WTC11 (cell line): ENCODE data around the gene SLC27A5. TPM values are rescaled to one million over a fixed set of nuclear protein-coding genes. Genes with fewer than 3 reads are reported as not detected.
"Not testable (repeated sequence)": the region's sequence is repeated elsewhere in the genome, so short reads cannot be mapped to it uniquely, and the experiment has no call there.

Experiments used
- ATAC-seq: fragments of 200-7000 bp; cut with Tn5 transposase; 2 replicates; pipeline ENCODE4 v1.10.0; 2021; ENCODE audit warnings: mild to moderate bottlenecking, moderate library complexity
- CTCF ChIA-PET: fragments of 300-600 bp; sonication (Branson Sonifier 250); formaldehyde crosslinking; loops from one replicate; lab custom pipeline; 2021; ENCODE audit warnings: antibody characterized with exemption; lab: Charles Lee
- POLR2A ChIA-PET: fragments of 350-600 bp; sonication (Branson Sonifier 250); formaldehyde crosslinking; loops from one replicate; lab custom pipeline; 2021; ENCODE audit warnings: antibody characterized with exemption; lab: Charles Lee
- DNase-seq: peaks from one replicate; pipeline ENCODE4 v3.0.0; 2021; ENCODE audit warnings: low spot score
- H3K27ac Mint-ChIP-seq: 2 replicates; pipeline ENCODE4 v1.8.0; 2021; ENCODE audit warnings: mixed read lengths
- H3K27me3 Mint-ChIP-seq: 2 replicates; pipeline ENCODE4 v1.8.0; 2021; ENCODE audit warnings: low read depth, mild to moderate bottlenecking, moderate library complexity, mixed read lengths
- H3K36me3 Mint-ChIP-seq: 2 replicates; pipeline ENCODE4 v1.8.0; 2021; ENCODE audit warnings: mixed read lengths
- H3K4me1 Mint-ChIP-seq: 2 replicates; pipeline ENCODE4 v1.8.0; 2022; ENCODE audit warnings: mixed read lengths
- H3K4me3 Mint-ChIP-seq: 2 replicates; pipeline ENCODE4 v1.8.0; 2021; ENCODE audit warnings: mild to moderate bottlenecking, moderate library complexity, mixed read lengths
- H3K9me3 Mint-ChIP-seq: 2 replicates; pipeline ENCODE4 v1.8.0; 2021; ENCODE audit warnings: mixed read lengths
- CDX4 ChIP-seq: fragments of 250-450 bp; sonication (Bioruptor Pico); IDR thresholded peaks from 2 replicates; pipeline ENCODE4 v1.9.0; 2021; ENCODE audit warnings: moderate library complexity, mild to moderate bottlenecking, inconsistent platforms, borderline replicate concordance
- CREB1 ChIP-seq: sonication (generic); formaldehyde crosslinking; IDR thresholded peaks from 2 replicates; pipeline ENCODE4 v1.8.0; 2023; ENCODE audit warnings: mild to moderate bottlenecking, missing genetic modification reagents
- CREM ChIP-seq: sonication (generic); formaldehyde crosslinking; IDR thresholded peaks from 2 replicates; pipeline ENCODE4 v1.8.1; 2022; ENCODE audit warnings: mild to moderate bottlenecking, missing genetic modification reagents, moderate library complexity
- E2F1 ChIP-seq: sonication (generic); formaldehyde crosslinking; IDR thresholded peaks from 2 replicates; pipeline ENCODE4 v1.8.0; 2022; ENCODE audit warnings: mild to moderate bottlenecking, missing genetic modification reagents
- ESRRA ChIP-seq: sonication (generic); formaldehyde crosslinking; IDR thresholded peaks from 2 replicates; pipeline ENCODE4 v1.8.1; 2022; ENCODE audit warnings: mild to moderate bottlenecking, missing genetic modification reagents, borderline replicate concordance
- HMGXB4 ChIP-seq: sonication (generic); formaldehyde crosslinking; IDR thresholded peaks from 2 replicates; pipeline ENCODE4 v1.8.1; 2023; ENCODE audit warnings: mild to moderate bottlenecking, moderate library complexity, missing genetic modification reagents
- JUN ChIP-seq: sonication (generic); formaldehyde crosslinking; IDR thresholded peaks from 2 replicates; pipeline ENCODE4 v1.8.0; 2023; ENCODE audit warnings: mild to moderate bottlenecking, missing genetic modification reagents
- NR1H2 ChIP-seq: sonication (generic); formaldehyde crosslinking; IDR thresholded peaks from 2 replicates; pipeline ENCODE4 v1.9.0; 2021; ENCODE audit warnings: mild to moderate bottlenecking, moderate library complexity, missing genetic modification reagents
- NR3C1 ChIP-seq: sonication (generic); formaldehyde crosslinking; conservative IDR thresholded peaks from 2 replicates; pipeline ENCODE4 v1.8.1; 2023; ENCODE audit warnings: low read depth, mild to moderate bottlenecking, missing genetic modification reagents
- SOX15 ChIP-seq: fragments of 250-450 bp; sonication (Bioruptor Pico); IDR thresholded peaks from 2 replicates; pipeline ENCODE4 v1.9.0; 2021; ENCODE audit warnings: mild to moderate bottlenecking
- TEAD4 ChIP-seq: sonication (generic); formaldehyde crosslinking; IDR thresholded peaks from 2 replicates; pipeline ENCODE4 v1.8.0; 2022; ENCODE audit warnings: mild to moderate bottlenecking, missing genetic modification reagents
- ZNF138 ChIP-seq: sonication (generic); formaldehyde crosslinking; conservative IDR thresholded peaks from 2 replicates; pipeline ENCODE4 v1.8.1; 2022; ENCODE audit warnings: mild to moderate bottlenecking, moderate library complexity, missing genetic modification reagents
- ZNF219 ChIP-seq: sonication (generic); formaldehyde crosslinking; IDR thresholded peaks from 2 replicates; pipeline ENCODE4 v1.8.0; 2023; ENCODE audit warnings: missing genetic modification reagents, mild to moderate bottlenecking, borderline replicate concordance
- ZNF416 ChIP-seq: fragments of 250-450 bp; sonication (Bioruptor Pico); IDR thresholded peaks from 2 replicates; pipeline ENCODE4 v1.9.0; 2021; ENCODE audit warnings: mild to moderate bottlenecking, inconsistent platforms
- ZNF423 ChIP-seq: fragments of 250-450 bp; sonication (Bioruptor Pico); IDR thresholded peaks from 2 replicates; pipeline ENCODE4 v2.1.2; 2022; ENCODE audit warnings: mild to moderate bottlenecking, moderate library complexity
- ZNF671 ChIP-seq: fragments of 250-450 bp; sonication (Bioruptor Pico); IDR thresholded peaks from 2 replicates; pipeline ENCODE4 v1.8.0; 2021; ENCODE audit warnings: mild to moderate bottlenecking
- total RNA-seq: library from RNA; stranded (reverse); gene quantifications from 3 replicates; pipeline ENCODE4 v1.2.3, GENCODE V29; 2021
- TF ChIP-seq, protein P1 (sequence below): sonication (generic); formaldehyde crosslinking; IDR thresholded peaks from 2 replicates; pipeline ENCODE4 v1.8.1; 2023; ENCODE audit warnings: mild to moderate bottlenecking, missing genetic modification reagents, moderate library complexity
- TF ChIP-seq, protein P2 (sequence below): sonication (generic); formaldehyde crosslinking; IDR thresholded peaks from 2 replicates; pipeline ENCODE4 v1.8.1; 2022; ENCODE audit warnings: mild to moderate bottlenecking, missing genetic modification reagents, moderate library complexity, borderline replicate concordance
- TF ChIP-seq, protein P3 (sequence below): sonication (generic); formaldehyde crosslinking; IDR thresholded peaks from 2 replicates; pipeline ENCODE4 v1.8.1; 2022; ENCODE audit warnings: low read depth, missing genetic modification reagents, borderline replicate concordance
- TF ChIP-seq, protein P4 (sequence below): sonication (generic); formaldehyde crosslinking; IDR thresholded peaks from 2 replicates; pipeline ENCODE4 v1.8.0; 2022; ENCODE audit warnings: mild to moderate bottlenecking, missing genetic modification reagents

SLC27A5 gene
- total RNA-seq, 1 experiment from 2014 or later, result 21.9 TPM

DNA sequence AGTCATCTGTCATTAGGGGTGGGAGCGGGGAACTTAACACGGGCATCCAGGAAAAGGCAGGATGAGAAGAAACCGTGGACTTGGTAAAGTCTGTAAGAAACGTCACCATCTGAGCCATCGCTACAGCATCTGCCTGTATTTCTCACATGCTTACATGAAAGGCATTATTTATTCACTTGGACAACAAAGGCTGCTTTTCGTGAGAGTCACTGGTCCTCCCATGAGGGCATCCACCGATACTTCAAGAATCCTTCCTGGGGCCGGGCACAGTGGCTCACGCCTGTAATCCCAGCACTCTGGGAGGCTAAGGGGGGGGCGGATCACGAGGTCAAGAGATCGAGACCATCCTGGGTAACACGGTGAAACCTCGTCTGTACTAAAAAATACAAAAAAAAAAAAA lies 19.5 kb downstream of the SLC27A5 start:
- Mint-ChIP-seq H3K27me3 (no peaks in the 10 kb centered on the region), H3K9me3 (peaks cover under 1% of the 10 kb centered on the region; the same call in 1 of the 2 replicates), H3K36me3 (no peaks in the 10 kb centered on the region), H3K4me3 (no peak overlapping the region), H3K4me1 (no peaks in the 10 kb centered on the region), H3K27ac (no peak overlapping the region)
- ChIA-PET POLR2A (no interaction called here), CTCF (no interaction called here)
- no peak for ATAC-seq
- DNase-seq, result no peak
- TF ChIP-seq ESRRA (CRISPR knock-in tag) (no peak), NR1H2 (CRISPR knock-in tag) (no peak), ZNF219 (CRISPR knock-in tag) (no peak), ZNF138 (no peak), ZNF416 (CRISPR knock-in tag) (no peak)

DNA sequence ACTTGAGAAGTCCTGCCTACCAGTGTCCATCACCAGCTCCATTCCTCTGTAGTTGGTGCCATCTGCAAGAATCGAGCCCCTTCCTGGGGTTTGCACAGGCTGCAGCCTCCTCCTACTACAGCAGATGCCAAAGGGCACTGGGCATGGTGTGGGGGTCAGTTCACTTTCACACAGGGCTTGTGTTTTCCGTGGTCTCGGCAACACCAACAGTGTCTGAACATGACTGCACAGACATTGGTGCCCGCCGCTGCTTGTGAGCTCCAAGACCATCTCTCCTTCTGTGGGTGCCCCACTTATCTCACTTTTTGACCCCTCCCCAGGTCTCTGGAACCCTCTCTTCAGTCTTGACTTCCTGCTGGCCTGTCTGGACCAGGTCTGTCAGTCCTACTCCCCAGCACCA lies 20.4 kb downstream of the SLC27A5 start:
- H3K27ac Mint-ChIP-seq, result no peak overlapping the region
- H3K36me3 Mint-ChIP-seq, result no peaks in the 10 kb centered on the region
- DNase-seq (no peak), ATAC-seq (no peak)
- CTCF ChIA-PET, result no interaction called here
- no peak overlapping the region for H3K4me3 Mint-ChIP-seq
- H3K9me3 Mint-ChIP-seq, result peaks cover 4% of the 10 kb centered on the region; the same call in 1 of the 2 replicates
- no peaks in the 10 kb centered on the region for H3K4me1 Mint-ChIP-seq
- POLR2A ChIA-PET, result no interaction called here
- TF ChIP-seq NR3C1 (CRISPR knock-in tag), result no peak
- no peak for TF ChIP-seq CDX4 (CRISPR knock-in tag)
- TF ChIP-seq, protein P1, sequence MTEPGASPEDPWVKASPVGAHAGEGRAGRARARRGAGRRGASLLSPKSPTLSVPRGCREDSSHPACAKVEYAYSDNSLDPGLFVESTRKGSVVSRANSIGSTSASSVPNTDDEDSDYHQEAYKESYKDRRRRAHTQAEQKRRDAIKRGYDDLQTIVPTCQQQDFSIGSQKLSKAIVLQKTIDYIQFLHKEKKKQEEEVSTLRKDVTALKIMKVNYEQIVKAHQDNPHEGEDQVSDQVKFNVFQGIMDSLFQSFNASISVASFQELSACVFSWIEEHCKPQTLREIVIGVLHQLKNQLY (CRISPR knock-in tag), result no peak
- TF ChIP-seq JUN (CRISPR knock-in tag), result no peak
- no peak for TF ChIP-seq CREM (CRISPR knock-in tag)
- TF ChIP-seq E2F1 (CRISPR knock-in tag), result no peak
- no peak for TF ChIP-seq CREB1
- TF ChIP-seq, protein P2, sequence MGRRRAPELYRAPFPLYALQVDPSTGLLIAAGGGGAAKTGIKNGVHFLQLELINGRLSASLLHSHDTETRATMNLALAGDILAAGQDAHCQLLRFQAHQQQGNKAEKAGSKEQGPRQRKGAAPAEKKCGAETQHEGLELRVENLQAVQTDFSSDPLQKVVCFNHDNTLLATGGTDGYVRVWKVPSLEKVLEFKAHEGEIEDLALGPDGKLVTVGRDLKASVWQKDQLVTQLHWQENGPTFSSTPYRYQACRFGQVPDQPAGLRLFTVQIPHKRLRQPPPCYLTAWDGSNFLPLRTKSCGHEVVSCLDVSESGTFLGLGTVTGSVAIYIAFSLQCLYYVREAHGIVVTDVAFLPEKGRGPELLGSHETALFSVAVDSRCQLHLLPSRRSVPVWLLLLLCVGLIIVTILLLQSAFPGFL, result no peak
- no peak for TF ChIP-seq TEAD4 (CRISPR knock-in tag)
- no peak for TF ChIP-seq ZNF138
- no peaks in the 10 kb centered on the region for H3K27me3 Mint-ChIP-seq

DNA sequence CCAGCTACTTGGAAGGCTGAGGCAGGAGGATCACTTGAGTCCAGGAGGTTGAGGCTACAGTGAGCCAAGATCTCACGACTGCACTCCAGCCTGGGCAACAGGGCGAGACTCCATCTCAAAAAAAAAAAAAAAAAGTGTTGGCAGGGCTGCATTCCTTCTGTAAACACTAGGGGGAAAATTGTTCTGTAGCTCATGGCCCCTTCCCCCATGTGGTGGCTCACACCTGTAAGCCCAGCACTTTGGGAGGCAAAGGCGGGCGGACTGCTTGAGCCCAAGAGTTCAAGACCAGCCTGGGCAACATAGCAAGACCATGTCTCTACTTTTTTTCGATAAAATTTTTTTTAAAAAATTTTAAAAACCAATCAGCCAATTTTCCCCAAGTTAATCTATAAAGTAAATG lies 27.4 kb downstream of the SLC27A5 start:
- ATAC-seq, H3K36me3 Mint-ChIP-seq, H3K4me3 Mint-ChIP-seq, H3K9me3 Mint-ChIP-seq, H3K4me1 Mint-ChIP-seq, H3K27me3 Mint-ChIP-seq, POLR2A ChIA-PET, DNase-seq, H3K27ac Mint-ChIP-seq: not testable (repeated sequence)
- CTCF ChIA-PET, result interaction anchor here (0.6 to 1.3 kb wide), 6 partner anchors 17 to 98 kb away, joined by 3 to 4 read pairs (median 4); no protein-coding TSS in a partner anchor

DNA sequence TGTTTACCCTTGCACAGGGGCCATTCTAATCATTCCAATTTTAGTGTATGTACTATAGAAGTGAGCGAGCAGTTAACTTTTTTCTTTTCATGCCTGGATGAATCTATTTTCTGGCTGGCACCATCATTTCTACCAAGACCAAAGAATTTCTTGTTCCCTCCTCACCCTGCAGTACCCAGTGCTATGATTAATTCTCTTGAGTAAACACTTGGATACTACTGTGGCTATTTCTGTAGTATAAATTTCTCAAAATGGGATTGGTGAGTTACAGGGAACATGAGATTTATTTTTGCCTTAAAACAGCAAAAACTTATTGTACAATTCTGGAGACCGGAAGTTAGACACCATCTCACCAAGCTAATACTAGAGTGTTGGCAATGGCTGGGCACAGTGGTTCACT lies 28.0 kb downstream of the SLC27A5 start:
- no peaks in the 10 kb centered on the region for H3K27me3 Mint-ChIP-seq
- H3K4me3 Mint-ChIP-seq, result no peak overlapping the region
- ChIA-PET CTCF (interaction anchor here (0.9 to 1.3 kb wide), 4 partner anchors 16 to 35 kb away, joined by 3 to 4 read pairs (median 4); no protein-coding TSS in a partner anchor), POLR2A (no interaction called here)
- H3K27ac Mint-ChIP-seq, result no peak overlapping the region
- H3K9me3 Mint-ChIP-seq, result peaks cover 4% of the 10 kb centered on the region; the same call in 1 of the 2 replicates
- ATAC-seq, result no peak
- no peak for DNase-seq
- no peaks in the 10 kb centered on the region for H3K4me1 Mint-ChIP-seq
- H3K36me3 Mint-ChIP-seq, result no peaks in the 10 kb centered on the region
- no peak for TF ChIP-seq SOX15
- TF ChIP-seq ZNF219 (CRISPR knock-in tag), result no peak
- no peak for TF ChIP-seq HMGXB4
- no peak for TF ChIP-seq ZNF423 (CRISPR knock-in tag)
- no peak for TF ChIP-seq ESRRA (CRISPR knock-in tag)
- TF ChIP-seq, protein P3, sequence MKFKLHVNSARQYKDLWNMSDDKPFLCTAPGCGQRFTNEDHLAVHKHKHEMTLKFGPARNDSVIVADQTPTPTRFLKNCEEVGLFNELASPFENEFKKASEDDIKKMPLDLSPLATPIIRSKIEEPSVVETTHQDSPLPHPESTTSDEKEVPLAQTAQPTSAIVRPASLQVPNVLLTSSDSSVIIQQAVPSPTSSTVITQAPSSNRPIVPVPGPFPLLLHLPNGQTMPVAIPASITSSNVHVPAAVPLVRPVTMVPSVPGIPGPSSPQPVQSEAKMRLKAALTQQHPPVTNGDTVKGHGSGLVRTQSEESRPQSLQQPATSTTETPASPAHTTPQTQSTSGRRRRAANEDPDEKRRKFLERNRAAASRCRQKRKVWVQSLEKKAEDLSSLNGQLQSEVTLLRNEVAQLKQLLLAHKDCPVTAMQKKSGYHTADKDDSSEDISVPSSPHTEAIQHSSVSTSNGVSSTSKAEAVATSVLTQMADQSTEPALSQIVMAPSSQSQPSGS (CRISPR knock-in tag), result no peak
- TF ChIP-seq, protein P4, sequence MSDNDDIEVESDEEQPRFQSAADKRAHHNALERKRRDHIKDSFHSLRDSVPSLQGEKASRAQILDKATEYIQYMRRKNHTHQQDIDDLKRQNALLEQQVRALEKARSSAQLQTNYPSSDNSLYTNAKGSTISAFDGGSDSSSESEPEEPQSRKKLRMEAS, result no peak
- no peak for TF ChIP-seq ZNF671 (CRISPR knock-in tag)
- no peak for TF ChIP-seq TEAD4 (CRISPR knock-in tag)
- TF ChIP-seq E2F1 (CRISPR knock-in tag), result no peak
